ENCODE measurements around the gene FNDC11.
"Not testable (repeated sequence)": the region's sequence is repeated elsewhere in the genome, so short reads cannot be mapped to it uniquely, and the experiment has no call there.

FNDC11 gene

DNA sequence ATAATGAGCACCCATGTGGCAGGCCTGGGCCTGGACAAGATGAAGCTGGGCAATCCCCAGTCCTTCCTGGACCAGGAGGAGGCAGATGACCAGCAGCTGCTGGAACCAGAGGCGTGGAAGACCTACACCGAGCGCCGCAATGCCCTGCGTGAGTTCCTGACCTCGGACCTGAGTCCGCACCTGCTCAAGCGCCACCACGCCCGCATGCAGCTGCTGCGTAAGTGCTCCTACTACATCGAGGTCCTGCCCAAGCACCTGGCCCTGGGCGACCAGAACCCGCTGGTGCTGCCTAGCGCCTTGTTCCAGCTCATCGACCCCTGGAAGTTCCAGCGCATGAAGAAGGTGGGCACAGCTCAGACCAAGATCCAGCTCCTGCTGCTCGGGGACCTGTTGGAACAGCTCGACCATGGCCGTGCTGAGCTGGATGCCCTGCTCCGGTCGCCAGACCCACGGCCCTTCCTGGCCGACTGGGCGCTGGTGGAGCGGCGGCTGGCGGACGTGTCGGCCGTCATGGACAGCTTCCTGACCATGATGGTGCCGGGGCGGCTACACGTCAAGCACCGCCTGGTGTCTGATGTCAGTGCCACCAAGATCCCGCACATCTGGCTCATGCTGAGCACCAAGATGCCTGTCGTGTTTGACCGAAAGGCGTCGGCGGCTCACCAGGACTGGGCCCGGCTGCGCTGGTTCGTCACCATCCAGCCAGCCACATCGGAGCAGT lies 1.9 kb downstream of the FNDC11 start:
- no peak for DNase-seq

DNA sequence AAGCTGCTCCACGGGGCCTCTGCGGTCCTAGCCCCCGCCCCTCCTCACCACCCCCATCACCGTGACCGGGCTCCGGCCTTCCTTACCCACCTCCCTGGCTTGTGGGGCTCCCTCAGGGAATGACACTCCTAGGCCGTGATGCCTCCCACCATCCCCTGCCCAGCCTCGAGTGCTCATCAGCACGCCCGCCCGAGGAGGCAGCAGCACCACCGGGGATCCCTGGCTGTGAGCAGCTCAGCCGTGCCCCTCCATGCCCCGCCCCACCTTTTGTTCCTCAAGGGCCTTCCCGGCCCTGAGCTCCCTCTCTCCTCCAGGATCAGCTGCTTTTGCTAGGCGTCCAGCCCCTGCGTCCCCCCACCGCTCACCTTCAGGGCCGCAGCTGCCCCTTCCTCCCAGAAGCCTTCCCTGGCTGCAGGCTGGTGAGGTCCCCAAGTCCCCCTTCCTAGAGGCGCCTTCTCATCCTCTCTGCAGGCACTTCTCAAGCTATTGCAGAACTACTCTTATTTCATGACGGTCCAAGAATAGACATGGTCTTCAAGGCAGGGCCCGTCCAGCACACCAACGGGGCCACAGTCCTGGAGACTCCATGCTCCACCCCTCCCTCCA lies 3.0 kb downstream of the FNDC11 start:
- DNase-seq = no peak

DNA sequence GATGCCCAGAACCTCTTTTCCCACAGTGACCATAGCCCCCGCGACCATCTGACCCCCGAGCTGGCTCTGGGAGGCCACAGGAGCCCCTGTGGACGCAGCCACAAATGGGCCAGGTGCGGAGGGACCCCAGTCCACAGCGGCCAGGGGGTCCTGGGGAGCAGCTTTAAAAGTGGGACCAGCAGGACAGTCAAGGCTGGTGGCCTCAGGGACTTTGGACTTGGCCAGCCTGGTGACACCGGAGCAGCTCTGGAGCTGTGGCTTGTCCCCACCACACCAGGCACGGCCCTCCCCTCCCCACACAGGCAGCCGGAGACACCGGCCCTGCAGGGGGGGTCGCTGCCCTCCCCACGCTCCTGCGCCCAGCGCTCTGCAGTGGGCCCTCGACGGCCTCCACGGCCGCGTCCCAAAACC lies 3.5 kb downstream of the FNDC11 start:
- no peak for DNase-seq

DNA sequence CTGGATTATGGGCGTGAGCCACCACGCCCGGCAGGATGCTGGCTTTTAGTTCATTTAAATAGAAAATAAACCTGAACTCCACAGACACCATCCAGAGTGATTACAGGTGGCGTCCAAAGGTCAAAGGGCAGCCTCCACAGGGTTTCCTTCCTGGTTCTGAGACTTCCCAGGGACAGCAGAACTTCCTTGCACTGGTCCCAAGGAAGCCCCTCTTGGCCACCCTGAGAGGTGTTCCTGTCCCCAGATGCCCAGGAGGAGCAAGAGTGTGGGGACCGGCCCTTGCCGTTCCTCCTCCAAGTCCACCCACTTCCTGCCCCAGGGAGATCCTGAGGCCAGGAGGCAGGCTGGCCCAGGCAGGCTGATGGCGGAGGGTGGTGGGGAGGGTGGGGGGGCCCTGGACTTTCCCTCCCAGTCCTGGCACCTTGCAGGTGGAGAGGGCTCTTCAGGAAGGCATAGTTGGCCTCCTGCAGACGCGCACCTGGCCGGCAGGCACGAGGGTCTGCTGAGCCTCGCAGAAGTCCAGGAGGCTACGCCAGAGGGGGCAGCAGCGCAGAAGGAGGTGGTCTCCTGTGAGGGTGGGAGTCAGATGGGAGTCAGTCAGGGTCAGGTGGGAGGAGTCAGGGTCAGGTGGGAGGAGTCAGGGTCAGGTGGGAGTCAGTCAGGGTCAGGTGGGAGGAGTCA lies 5.0 kb downstream of the FNDC11 start:
- DNase-seq = no peak

DNA sequence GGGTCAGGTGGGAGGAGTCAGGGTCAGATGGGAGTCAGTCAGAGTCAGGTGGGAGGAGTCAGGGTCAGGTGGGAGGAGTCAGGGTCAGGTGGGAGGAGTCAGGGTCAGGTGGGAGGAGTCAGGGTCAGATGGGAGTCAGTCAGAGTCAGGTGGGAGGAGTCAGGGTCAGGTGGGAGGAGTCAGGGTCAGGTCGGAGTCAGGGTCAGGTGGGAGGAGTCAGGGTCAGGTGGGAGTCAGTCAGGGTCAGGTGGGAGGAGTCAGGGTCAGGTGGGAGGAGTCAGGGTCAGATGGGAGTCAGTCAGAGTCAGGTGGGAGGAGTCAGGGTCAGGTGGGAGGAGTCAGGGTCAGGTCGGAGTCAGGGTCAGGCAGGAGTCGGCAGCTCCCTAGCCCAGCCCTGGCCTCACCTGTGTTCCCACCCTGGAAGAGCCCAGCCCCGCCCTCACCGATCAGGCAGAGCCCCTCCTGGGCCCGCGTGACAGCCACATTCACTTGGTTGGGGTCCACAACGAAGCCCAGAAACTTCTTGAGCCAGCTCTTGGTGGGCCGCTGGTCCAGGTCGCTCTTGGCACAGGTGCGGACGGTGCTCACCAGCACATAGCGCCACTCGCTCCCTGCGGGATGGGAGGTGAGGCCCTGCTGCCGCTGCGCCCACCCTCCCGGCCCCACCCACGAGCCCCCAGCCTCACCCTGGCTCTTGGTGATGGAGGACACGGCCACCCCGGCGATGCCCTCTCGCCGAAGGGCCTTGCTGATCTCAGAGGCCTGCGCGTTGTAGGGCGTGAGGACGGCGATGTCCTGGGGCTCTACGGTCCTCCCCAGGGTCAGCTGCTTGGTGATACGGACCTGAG lies 5.8 kb downstream of the FNDC11 start:
- DNase-seq = not testable (repeated sequence)

DNA sequence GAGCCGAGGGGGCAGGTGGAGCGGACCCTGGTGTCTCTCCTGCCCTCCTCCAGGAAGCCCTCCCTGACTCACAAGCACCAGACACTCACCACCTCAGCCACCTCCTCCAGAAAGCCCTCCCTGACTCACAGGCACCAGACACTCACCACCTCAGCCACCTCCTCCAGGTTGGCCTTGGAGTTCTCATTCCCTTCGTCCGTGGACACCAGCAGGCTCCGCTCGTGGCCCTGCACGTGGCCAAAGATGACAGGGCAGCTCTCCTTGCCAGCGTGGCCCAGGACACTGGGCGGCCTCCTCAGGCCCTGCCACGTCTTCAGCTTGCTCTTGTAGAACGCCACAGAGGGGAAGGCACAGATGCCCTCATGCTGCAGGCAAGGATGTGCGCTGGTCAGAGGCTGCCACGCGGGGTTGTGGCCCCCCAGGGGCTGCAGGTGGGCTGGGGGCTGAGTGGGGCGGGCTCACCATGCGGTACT lies 6.4 kb downstream of the FNDC11 start:
- no peak for DNase-seq

DNA sequence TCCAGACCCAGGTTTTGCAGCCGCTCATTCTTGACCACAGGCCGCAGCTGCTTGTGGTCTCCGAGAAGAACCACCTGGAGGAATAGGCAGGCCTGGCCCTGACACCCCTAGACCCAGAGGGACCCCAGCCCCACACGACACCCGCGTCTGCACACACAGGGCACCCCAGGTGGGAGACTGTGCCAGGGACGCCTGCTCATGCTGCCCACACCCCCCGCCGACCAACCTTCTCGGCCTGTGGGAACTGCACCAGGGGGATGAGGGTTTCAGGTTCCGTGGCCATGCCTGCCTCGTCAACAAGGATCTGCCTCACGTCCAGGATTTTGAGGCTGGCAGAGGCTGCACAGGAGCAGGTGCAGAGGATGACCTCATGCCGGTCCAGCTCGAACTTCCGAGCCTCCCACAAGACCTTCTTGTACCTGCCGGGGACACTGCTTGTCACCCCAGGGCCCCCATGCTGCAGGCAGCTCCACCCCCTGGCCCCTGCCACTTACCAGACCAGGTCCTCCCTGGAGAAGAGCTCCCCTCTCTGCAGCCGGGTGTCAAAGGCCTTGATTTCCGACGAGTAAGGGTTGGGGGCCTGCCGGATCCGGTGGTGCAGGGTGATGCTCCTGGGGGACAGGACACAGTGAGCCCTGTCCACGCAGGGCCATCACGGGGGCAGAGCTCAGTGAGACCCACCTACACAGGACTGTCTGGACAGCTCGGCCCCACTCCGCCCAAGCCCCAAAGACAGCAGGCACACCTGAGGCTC lies 7.1 kb downstream of the FNDC11 start:
- no peak for DNase-seq

DNA sequence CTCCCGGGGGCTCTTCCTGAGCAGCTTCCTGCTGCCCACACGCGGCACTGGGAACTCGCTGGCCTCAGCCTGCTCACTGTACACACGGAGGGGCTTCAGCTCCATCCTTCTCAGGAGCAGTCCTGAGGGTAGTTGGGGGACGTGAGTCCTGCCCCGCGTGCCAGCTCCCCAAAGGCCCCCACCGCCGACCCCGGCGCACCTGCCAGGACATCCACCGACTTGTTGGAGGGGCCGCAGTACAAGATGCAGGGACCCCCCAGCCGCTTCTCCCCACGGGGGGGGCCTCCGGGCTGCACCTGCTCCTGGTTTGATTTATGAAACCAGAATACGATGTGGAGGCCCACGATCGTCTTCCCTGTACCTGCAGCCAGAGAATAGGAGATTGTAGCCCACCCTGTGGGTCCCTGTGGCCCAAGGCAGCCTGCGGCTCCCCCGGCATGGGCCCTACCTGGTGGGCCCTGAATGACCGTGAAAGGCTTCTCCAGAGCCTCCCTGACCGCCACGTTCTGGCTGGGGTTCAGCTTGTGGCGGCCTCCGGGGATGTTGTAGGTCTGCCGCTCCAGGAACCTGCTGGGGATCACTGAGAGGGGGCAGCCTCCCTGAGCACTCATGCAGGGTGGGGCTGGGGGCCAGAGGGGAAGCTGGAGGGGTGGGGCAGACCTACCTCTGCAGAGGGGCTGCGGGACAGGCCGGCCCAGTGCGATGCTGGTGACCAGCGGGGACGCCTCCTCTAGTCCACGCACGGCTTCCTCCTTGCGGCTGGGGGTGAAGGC lies 7.9 kb downstream of the FNDC11 start:
- no peak for DNase-seq

DNA sequence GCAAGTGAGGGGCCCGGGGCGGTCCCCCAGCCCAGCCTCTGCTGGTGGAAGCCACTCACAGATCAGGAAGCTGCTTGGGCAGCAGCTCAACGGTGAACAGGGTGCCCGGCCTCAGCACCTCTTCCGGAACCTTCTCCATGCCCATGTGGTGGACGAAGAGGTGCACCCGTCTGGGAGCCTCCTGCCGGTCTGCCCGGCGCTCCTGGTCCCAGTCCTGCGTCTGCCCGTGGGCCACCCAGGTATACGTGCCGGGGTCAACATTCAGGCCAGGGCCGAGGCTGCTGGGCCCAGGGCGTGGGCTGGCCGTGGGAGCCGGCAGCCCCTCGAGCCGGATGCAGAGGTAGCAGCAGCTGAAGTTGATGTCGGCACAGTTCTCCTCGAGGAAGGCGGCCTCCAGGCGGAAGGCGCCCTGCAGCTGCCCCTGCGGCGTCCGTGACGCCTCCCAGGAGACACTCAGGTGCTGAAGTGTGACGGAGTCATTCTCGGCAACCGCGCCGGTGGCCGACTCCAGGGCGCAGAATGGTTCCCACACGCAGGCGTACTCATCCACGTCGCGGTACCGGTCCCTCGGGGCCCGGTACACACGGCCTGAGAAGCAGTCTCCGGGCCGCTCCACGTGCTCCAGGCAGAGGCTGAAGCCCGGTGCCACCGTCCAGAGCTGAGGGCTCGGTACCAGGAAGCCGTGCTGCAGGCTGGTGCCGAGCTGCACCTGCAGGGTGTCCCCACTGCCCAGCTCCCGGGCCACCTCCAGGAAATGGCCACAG lies 8.7 kb downstream of the FNDC11 start:
- DNase-seq = no peak

DNA sequence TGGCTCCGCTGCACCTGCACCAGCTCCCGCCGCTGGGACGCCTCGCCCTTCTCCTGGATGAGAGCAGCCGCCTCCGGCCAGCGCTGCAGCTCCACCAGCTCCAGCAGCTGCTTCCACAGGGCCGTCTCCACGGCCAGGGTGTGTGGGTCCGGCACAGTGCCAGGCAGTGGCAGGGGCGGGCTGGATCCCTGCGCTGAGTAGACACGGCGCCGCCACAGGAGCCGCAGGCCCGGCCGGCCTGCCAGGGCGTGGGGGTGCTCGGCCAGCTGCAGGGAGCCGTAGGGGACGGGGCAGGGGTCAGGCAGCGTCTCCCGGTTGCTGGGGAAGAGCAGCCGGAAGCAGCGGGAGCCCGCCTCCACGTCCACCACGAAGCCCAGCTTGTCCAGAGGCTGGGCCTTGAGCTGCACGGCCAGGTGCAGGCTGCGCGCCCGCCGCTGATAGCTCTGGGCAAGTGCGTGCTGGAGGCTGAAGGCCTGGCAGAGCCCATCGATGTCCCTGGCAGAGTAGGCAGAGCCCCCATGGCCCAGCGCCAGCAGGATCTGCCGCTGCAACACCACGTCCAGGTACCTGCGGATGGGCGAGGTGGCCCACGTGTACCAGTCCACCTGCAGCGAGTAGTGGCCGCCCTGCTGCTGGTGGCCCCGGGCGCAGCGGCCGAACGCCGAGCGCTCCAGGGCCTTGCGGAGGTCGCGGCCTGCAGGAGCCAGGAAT lies 9.4 kb downstream of the FNDC11 start:
- DNase-seq = no peak

DNA sequence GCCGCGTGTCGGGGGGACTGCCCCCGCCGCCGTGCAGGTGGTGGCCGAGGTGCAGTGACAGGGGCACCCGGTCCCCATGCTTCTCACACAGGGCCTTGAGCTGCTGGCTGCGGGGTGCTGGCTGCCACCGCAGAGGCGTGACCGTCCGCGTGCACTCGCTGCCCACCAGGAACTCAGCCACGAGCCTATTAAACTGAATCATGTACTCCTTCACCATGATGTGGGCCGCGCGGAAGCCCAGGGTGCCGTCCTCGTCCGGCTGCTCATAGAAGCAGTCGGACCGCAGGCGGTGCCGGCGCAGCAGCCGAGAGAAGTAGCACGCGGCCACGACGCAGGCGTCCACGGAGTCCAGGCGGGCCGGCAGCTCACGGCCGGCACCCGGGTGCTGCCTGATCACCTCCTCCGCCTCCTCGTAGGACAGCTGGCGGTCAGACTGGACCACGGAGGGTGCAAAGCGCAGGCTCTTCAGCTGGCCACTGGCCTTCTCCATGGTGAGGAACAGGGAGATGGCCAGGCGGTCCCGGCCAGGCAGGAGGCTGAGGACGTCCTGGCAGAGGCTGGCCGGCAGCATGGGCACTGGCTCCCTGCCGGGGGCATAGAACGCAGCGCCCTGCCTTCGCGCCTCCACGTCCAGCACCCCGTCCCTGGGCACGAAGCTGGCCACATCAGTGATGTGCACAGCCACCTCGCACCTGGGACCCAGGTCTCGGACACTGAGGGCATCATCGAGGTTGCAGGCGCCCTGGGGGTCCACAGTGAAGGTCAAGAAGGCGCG lies 10.3 kb downstream of the FNDC11 start:
- DNase-seq = no peak

DNA sequence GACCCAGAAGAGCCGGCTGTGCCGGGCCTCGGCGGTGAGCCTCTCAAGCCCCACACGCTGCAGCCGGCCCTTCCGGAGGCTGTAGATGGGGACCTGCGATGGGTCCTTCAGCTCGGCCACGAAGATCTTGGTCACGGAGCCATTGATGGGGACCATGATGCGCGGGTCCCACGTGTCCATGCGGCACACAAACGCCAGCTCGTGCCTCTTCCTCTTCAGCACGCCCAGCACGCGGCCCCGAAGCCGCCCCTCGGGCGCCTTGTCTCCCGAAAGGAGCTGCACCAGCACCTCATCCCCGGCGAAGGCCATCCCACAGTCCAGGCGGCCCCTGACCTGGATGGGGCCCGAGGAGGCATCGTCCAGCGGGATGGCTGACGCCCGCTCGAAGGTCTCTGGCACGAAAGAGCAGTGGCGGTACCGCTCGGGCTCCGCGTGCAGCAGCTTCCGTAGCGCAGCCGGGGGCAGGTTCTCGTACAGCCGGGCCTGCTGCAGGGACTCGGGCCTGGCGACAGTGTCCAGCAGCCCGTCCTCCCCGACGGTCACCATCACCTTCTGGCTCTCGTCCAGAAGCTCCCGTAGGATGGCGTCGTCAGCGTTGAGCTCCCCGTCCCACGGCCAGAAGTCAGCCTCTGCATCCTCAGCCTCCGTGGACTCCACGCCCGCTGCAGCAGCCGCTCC lies 11.2 kb downstream of the FNDC11 start:
- no peak for DNase-seq

DNA sequence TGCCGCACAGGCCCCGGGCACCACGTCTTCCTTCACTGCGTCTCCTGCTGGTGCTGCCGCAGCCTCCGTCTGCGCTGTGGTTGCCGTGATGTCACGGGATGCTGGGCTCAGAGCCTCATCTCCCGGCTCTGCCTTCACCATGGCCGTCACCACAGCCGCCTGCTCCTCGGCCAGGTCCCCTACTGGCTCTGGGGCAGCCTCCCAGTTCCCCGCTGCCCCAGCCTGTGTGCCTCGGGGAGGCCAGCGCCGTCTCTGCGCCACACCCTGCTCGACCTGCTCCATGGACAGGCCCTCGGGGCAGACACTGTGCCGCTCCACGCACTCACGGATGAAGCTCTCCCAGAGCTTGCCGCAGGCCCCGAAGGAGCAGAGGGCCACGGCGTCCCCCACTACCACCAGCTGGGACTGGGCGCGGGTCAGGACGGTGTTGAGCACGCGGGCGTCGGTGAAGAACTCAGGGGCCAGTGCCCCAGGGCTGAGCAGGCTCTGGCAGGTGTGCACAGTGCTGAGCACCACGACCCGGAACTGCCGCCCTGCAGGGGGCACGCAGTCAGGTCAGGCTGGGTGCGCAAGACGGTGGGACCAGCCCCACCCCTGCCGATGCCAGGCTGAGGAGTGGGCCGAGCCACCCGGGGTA lies 11.9 kb downstream of the FNDC11 start:
- no peak for DNase-seq

DNA sequence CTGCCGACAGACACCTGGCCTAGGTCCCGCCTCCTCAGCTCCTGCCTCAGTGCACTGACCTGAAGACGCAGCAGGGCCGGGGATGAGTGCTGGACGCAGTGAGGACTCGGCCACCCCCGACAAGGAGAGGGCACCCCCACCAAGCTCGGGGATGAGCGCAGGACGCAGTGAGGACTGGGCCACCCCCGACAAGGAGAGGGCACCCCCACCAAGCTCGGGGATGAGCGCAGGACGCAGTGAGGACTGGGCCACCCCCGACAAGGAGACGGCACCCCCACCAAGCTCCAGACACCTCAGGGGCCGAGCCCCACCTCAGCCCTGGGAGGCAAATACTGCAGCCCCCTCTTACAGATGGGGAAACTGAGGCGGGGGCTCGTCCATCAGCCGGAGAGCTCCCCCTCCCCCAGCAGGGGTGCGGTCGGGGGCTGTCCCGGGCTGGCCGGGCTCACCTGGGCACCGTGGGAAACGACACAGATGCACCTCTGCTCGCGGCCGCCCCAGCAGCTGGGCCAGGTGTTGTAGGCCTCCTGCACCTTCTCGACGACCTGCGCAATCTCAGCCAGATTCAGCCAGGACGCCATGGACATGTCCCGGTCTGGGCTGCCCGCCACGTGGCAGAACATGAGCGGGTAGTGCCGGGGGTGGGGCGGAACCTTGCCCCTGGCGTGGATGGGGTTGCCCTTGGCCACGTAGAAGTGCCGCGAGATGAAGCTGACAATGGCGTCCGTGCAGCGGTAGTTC lies 12.6 kb downstream of the FNDC11 start:
- no peak for DNase-seq

DNA sequence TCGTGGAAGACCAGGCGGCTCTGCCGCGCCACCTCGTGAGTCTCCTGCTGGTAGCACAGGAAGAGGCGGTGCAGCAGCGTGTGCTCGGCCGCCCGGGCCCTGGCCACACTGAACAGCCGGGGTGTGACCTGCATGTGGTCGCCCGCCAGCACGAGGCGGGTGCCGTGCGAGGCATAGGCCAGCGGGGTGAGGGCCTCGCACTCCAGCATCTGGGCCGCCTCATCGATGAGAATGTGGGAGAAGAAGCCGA lies 13.1 kb downstream of the FNDC11 start:
- DNase-seq = no peak

DNA sequence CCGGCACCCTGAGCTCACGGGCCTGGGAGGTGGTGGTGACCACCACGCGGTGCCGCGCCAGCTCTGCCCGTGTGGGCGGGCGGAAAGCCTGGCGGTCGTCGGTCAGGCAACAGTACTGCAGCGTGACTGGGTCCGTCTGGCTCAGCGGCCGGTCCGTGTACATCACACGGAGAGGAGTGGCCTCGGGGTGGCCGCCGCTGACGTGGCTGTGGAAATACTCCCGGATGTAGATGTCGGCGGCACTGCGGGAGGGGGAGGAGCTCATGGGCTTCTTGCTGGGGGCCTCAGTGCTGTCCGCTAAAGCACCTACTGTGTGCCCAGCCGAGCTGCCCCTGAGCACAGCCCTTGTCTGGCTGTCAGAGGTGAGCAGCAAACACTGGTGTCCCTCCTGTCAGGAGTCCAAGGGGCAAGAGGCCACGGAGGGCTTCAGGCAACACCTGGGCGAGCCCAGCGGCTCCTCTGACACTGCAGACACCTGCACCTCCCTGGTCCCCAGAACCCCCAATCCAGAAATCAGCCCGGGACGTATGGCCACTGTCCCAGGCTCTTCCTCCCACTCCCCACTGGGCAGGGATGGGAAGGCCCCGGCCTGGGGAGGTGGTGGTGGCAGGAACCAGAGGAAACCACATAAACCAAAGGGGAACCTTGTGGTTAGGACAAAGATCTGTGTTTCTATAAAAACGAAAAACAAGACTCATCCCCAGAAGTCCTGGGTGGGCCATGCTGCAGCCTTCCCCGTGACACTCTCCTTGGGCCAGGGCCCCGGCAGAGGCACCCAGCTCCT lies 13.6 kb downstream of the FNDC11 start:
- DNase-seq = no peak
